K562 (cell line): ENCODE data around the gene PCDH18. TPM values are rescaled to one million over a fixed set of nuclear protein-coding genes. Genes with fewer than 3 reads are reported as not detected.

ENCODE experiments used
- ATAC-seq: fragments of 200-7000 bp; cut with Tn5 transposase; 3 replicates; pipeline ENCODE4 v1.9.1; 2020; ENCODE audit warnings: moderate library complexity
- BruUV-seq: library from RNA; stranded (reverse); fragments of 400-500 nt; replicated peaks from 2 replicates; lab custom pipeline; 2021; lab: Mats Ljungman, UMichigan
- CTCF ChIA-PET: fragments of 300-600 bp; formaldehyde crosslinking; extraction: SDS; loops from one replicate; lab custom pipeline; 2021; ENCODE audit warnings: low intra/inter-chr PET ratio; lab: Yijun Ruan, JAX
- POLR2A ChIA-PET: fragments of 300-600, 350-650 bp; sonication (Branson Sonifier 250); formaldehyde crosslinking; extraction: SDS; loops from one replicate; lab custom pipeline; 2021; ENCODE audit warnings: antibody characterized with exemption, inconsistent platforms; lab: Yijun Ruan, JAX
- DNase-seq, 4 experiments: peaks; one replicate each; pipeline versions ENCODE4 v3.0.0 to v3.0.0-alpha.2; 2011 to 2018; ENCODE audit warnings: low spot score in 3 of 4, mixed read lengths in 3 of 4; ENCODE audit errors: extremely low read depth in 1 of 4
- FAIRE-seq: peaks from 2 replicates; lab custom pipeline; 2011; peaks lifted over from hg19 to GRCh38; lab: Jason Lieb, UNC
- H2AFZ ChIP-seq: 2 replicates; pipeline ENCODE4 v1.6.0; 2011; ENCODE audit warnings: low read depth, low read length, control low read depth, inconsistent platforms
- H3K27ac ChIP-seq: fragments of 200-600 bp; 3 replicates; pipeline ENCODE4 v1.8.0; 2011; ENCODE audit warnings: low read depth, mild to moderate bottlenecking, control low read depth, inconsistent platforms, low read length, moderate library complexity, mixed read lengths; ENCODE audit errors: extremely low read depth
- H3K27me3 ChIP-seq, 2 experiments: fragments of 300-600 bp in 1 of 2; 2 replicates in 1 of 2; 3 replicates in 1 of 2; pipeline versions ENCODE4 v1.6.0 to v1.8.0; 2011; ENCODE audit warnings: inconsistent platforms in 2 of 2, low read length in 2 of 2, mild to moderate bottlenecking in 1 of 2, mixed read lengths in 1 of 2, moderate library complexity in 1 of 2; ENCODE audit not compliant: control insufficient read depth in 2 of 2, insufficient read depth in 2 of 2
- H3K36me3 ChIP-seq: fragments of 300-600 bp; 3 replicates; pipeline ENCODE4 v1.8.0; 2011; ENCODE audit warnings: mild to moderate bottlenecking, low read length, inconsistent platforms; ENCODE audit not compliant: control insufficient read depth, insufficient read depth
- H3K4me1 ChIP-seq, 2 experiments: fragments of 200-600 bp in 1 of 2; replicated peaks in 1 of 2; 2 replicates in 1 of 2; 3 replicates in 1 of 2; pipeline versions ENCODE4 v1.5.1 to v1.8.0; 2011; ENCODE audit warnings: inconsistent platforms in 2 of 2, low read length in 2 of 2, mild to moderate bottlenecking in 1 of 2, mixed read lengths in 1 of 2, moderate library complexity in 1 of 2; ENCODE audit not compliant: control insufficient read depth in 2 of 2, insufficient read depth in 2 of 2
- H3K4me2 ChIP-seq: 2 replicates; pipeline ENCODE4 v1.6.1; 2011; ENCODE audit warnings: low read length, control low read depth, inconsistent platforms, mixed read lengths; ENCODE audit not compliant: insufficient read depth
- H3K4me3 ChIP-seq: fragments of 200-600 bp; sonication (generic), shearing (Covaris generic); 2 replicates; pipeline ENCODE4 v1.5.1; 2016; ENCODE audit warnings: control low read depth, inconsistent platforms
- H3K79me2 ChIP-seq: fragments of 200-600 bp; 3 replicates; pipeline ENCODE4 v1.8.0; 2011; ENCODE audit warnings: low read length, inconsistent platforms; ENCODE audit not compliant: control insufficient read depth, insufficient read depth
- H3K9ac ChIP-seq, 2 experiments: 2 replicates each; pipeline versions ENCODE4 v1.6.0 to v1.6.1; 2011; ENCODE audit warnings: low read depth in 2 of 2, low read length in 2 of 2, control low read depth in 1 of 2, inconsistent platforms in 1 of 2, mild to moderate bottlenecking in 1 of 2, mixed read lengths in 1 of 2; ENCODE audit not compliant: insufficient read depth in 1 of 2
- H3K9me1 ChIP-seq: one replicate; pipeline ENCODE4 v1.6.0; 2011; ENCODE audit warnings: inconsistent platforms, mild to moderate bottlenecking, low read length, moderate library complexity; ENCODE audit not compliant: control insufficient read depth, insufficient read depth
- H3K9me3 ChIP-seq: replicated peaks from 2 replicates; pipeline ENCODE4 v1.5.1; 2011; ENCODE audit warnings: low read depth, low read length, inconsistent platforms; ENCODE audit not compliant: control insufficient read depth, insufficient read depth
- H4K20me1 ChIP-seq: replicated peaks from 2 replicates; pipeline ENCODE4 v1.6.1; 2011; ENCODE audit warnings: low read length, inconsistent platforms, mixed read lengths; ENCODE audit not compliant: control insufficient read depth, insufficient read depth
- CHD7 ChIP-seq: fragments of 200-600 bp; sonication (generic); IDR thresholded peaks from one replicate; pipeline ENCODE4 v1.6.1; 2012; ENCODE audit warnings: mild to moderate bottlenecking, low read depth, low read length, inconsistent platforms
- SNRNP70 ChIP-seq: fragments of 200-400 bp; formaldehyde crosslinking; optimal IDR thresholded peaks from 2 replicates; pipeline ENCODE3; 2017; ENCODE audit warnings: low read depth, low read length
- ZNF212 ChIP-seq: fragments of 450-650 bp; formaldehyde crosslinking; IDR thresholded peaks from 2 replicates; pipeline ENCODE4 v1.4.0; 2020; ENCODE audit warnings: mild to moderate bottlenecking
- WGBS: fragments of 100-300 bp; shearing (Covaris generic); methylation state at CpG from one replicate; pipeline ENCODE4 v1.1.6; 2016; ENCODE audit warnings: low coverage, mixed read lengths; ENCODE audit not compliant: insufficient coverage; ENCODE audit errors: missing lambda C conversion rate; 5-methylcytosine and 5-hydroxymethylcytosine counted together
- in situ Hi-C: fragments of 300-500 bp; cut with MboI; formaldehyde crosslinking; loops from 4 replicates; pipeline ENCODE4 v1.15.0; 2018; ENCODE audit warnings: inconsistent platforms, mixed read lengths
- intact Hi-C: fragments of 100-400 bp; cut with micrococcal nuclease; formaldehyde crosslinking; loops from 2 replicates; pipeline ENCODE4 v1.14.2; 2022
- polyA plus RNA-seq, 8 experiments: library from polyadenylated mRNA; depleted of rRNA in 4 of 8; stranded (reverse) in 5 of 8; unstranded in 3 of 8; fragments of >200 nt; fragmentation: Nextera tagmentation in 2 of 8; fragmentation: Illumina TruSeq in 1 of 8; extraction: Ambion mirVana in 2 of 8; extraction: Trizol in 1 of 8; gene quantifications; 2 replicates each; pipeline versions ENCODE4 v1.2.1 to v1.2.3, GENCODE V29; 2011 to 2014; ENCODE audit warnings: inconsistent platforms in 1 of 8, missing spikeins in 1 of 8
- total RNA-seq, 7 experiments: library from RNA; depleted of rRNA in 6 of 7; stranded (reverse); fragments of >200 nt in 6 of 7; fragmentation: Illumina TruSeq in 2 of 7; extraction: Trizol in 2 of 7; gene quantifications; 2 replicates each; pipeline versions ENCODE4 v1.2.1 to v1.2.3, GENCODE V29; 2011 to 2021; ENCODE audit warnings: low replicate concordance in 1 of 7

Gene PCDH18
- total and polyA plus RNA-seq, 9 of the 15 experiments (the other 6 are each of a cell fraction or from before 2014, with no cell fraction given): 0.04 to 0.09 TPM; not detected in 7

- no peak overlapping the region for H2AFZ ChIP-seq
- DNase-seq (no peak), FAIRE-seq (no peak), ATAC-seq (no peak)
- in situ Hi-C loops (no loop called here), intact Hi-C loops (no loop called here)
- H3K4me2 ChIP-seq: no peak overlapping the region
- ChIA-PET POLR2A (no interaction called here), CTCF (no interaction called here)
- H3K79me2 ChIP-seq: no peaks in the 10 kb centered on the region
- WGBS: 0% methylated on average over 3 of the region's 3 CpGs
- H3K36me3 ChIP-seq: no peaks in the 10 kb centered on the region
- no peaks in the 10 kb centered on the region for H4K20me1 ChIP-seq
- no peak overlapping the region for H3K27ac ChIP-seq
- no TSS peak for BruUV-seq
- TF ChIP-seq ZNF212 (CRISPR knock-in tag) (no peak), CHD7 (no peak), SNRNP70 (no peak)
- no peak overlapping the region for H3K9ac ChIP-seq
- no peak overlapping the region for H3K4me3 ChIP-seq
- no peaks in the 10 kb centered on the region for H3K9me1 ChIP-seq
- H3K27me3 ChIP-seq: no peaks in the 10 kb centered on the region
- H3K9me3 ChIP-seq: no peaks in the 10 kb centered on the region
- no peaks in the 10 kb centered on the region for H3K4me1 ChIP-seq
Observed at GRCh38 chr4:137543648-137544047, 11.4 kb upstream of the PCDH18 start.
